Fibroblast of lung (primary cell): Measurements from ENCODE around the gene ACD. TPM values are rescaled to one million over a fixed set of nuclear protein-coding genes. Genes with fewer than 3 reads are reported as not detected.

ENCODE experiments used
- DNase-seq, 2 donors: peaks; one replicate each; pipeline versions ENCODE4 v3.0.0 to v3.0.0-alpha.2; 2010; ENCODE audit warnings: low read depth in 2 of 2
- H2AFZ ChIP-seq: 2 replicates; pipeline ENCODE4 v1.5.1; 2012; ENCODE audit warnings: low read length, control low read depth, inconsistent platforms
- H3K27ac ChIP-seq: 2 replicates; pipeline ENCODE4 v1.5.1; 2011; ENCODE audit warnings: low read length, control low read depth; ENCODE audit not compliant: insufficient read depth
- H3K27me3 ChIP-seq: 2 replicates; pipeline ENCODE4 v1.5.1; 2011; ENCODE audit warnings: mild to moderate bottlenecking, low read length; ENCODE audit not compliant: control insufficient read depth, insufficient read depth
- H3K36me3 ChIP-seq: 2 replicates; pipeline ENCODE4 v1.5.1; 2011; ENCODE audit warnings: low read length; ENCODE audit not compliant: control insufficient read depth, insufficient read depth
- H3K4me1 ChIP-seq: 2 replicates; pipeline ENCODE4 v1.5.1; 2011; ENCODE audit warnings: low read length; ENCODE audit not compliant: control insufficient read depth, insufficient read depth; ENCODE audit errors: extremely low read depth
- H3K4me2 ChIP-seq: 2 replicates; pipeline ENCODE4 v1.5.1; 2011; ENCODE audit warnings: low read length, control low read depth; ENCODE audit not compliant: insufficient read depth; ENCODE audit errors: extremely low read depth
- H3K4me3 ChIP-seq, 4 experiments: fragments of 200-600 bp in 1 of 4; sonication (generic) in 1 of 4; replicated peaks in 1 of 4; 2 replicates each; pipeline ENCODE4 v1.5.1; 2011 to 2016; ENCODE audit warnings: low read length in 4 of 4, low read depth in 3 of 4, mild to moderate bottlenecking in 3 of 4, control low read depth in 2 of 4, inconsistent platforms in 1 of 4, mixed read lengths in 1 of 4; ENCODE audit not compliant: insufficient read depth in 1 of 4; ENCODE audit errors: control extremely low read depth in 1 of 4
- H3K79me2 ChIP-seq: 2 replicates; pipeline ENCODE4 v1.5.1; 2012; ENCODE audit warnings: mild to moderate bottlenecking, low read length, inconsistent platforms; ENCODE audit not compliant: control insufficient read depth, insufficient read depth
- H3K9ac ChIP-seq: 2 replicates; pipeline ENCODE4 v1.5.1; 2011; ENCODE audit warnings: mild to moderate bottlenecking, low read length, control low read depth; ENCODE audit not compliant: insufficient read depth
- H3K9me3 ChIP-seq: 2 replicates; pipeline ENCODE4 v1.5.1; 2012; ENCODE audit warnings: low read depth, low read length; ENCODE audit not compliant: control insufficient read depth, insufficient read depth
- H4K20me1 ChIP-seq: 2 replicates; pipeline ENCODE4 v1.5.1; 2011; ENCODE audit warnings: low read length; ENCODE audit not compliant: control insufficient read depth, insufficient read depth; ENCODE audit errors: extremely low read depth
- EZH2 ChIP-seq: IDR thresholded peaks from 2 replicates; pipeline ENCODE4 v1.5.1; 2012; ENCODE audit warnings: low read length, control low read depth, mild to moderate bottlenecking; ENCODE audit errors: missing control alignments
- polyA plus RNA-seq, 2 donors: library from polyadenylated mRNA; depleted of rRNA in 1 of 2; stranded (reverse) in 1 of 2; unstranded in 1 of 2; fragments of >200 nt; gene quantifications; 2 replicates each; pipeline ENCODE4 v1.2.1, GENCODE V29; 2011 to 2012; ENCODE audit warnings: missing spikeins in 1 of 2
- total RNA-seq: library from RNA; depleted of rRNA; stranded (reverse); fragments of >200 nt; gene quantifications from 2 replicates; pipeline ENCODE4 v1.2.1, GENCODE V29; 2014
- TF ChIP-seq, protein P1 (sequence below), 2 donors: IDR thresholded peaks in 1 of 2; conservative IDR thresholded peaks in 1 of 2; 1 replicate in 1 of 2; 2 replicates in 1 of 2; pipeline ENCODE4 v1.5.1; 2011 to 2012; ENCODE audit warnings: low read length in 2 of 2, control low read depth in 1 of 2, inconsistent platforms in 1 of 2, low read depth in 1 of 2, mild to moderate bottlenecking in 1 of 2

Gene ACD
- total and polyA plus RNA-seq, 2 donors (not counting 1 experiment from before 2014, with no cell fraction given) = 7.9 to 9.2 TPM

DNA sequence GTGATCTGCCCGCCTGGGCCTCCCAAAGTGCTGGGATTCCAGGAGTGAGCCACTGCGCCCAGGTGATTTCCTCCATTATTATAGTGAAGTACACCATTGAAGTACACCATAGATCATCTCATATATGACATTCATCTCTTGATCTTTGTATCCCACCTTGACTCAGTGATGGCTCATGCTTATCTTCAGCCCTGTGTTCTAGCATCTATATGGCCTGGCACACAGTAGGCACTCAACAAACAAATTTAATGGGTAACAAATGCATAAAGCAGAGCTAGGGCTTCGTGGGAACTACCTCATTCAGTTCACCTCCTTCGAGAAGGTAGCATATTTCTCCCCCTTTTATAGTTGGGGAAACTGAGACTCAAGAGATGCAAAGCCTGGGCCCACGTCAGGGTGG lies 5.5 kb upstream of the ACD start:
- peaks cover 2% of the 10 kb centered on the region for H3K36me3 ChIP-seq
- TF ChIP-seq, protein P1, sequence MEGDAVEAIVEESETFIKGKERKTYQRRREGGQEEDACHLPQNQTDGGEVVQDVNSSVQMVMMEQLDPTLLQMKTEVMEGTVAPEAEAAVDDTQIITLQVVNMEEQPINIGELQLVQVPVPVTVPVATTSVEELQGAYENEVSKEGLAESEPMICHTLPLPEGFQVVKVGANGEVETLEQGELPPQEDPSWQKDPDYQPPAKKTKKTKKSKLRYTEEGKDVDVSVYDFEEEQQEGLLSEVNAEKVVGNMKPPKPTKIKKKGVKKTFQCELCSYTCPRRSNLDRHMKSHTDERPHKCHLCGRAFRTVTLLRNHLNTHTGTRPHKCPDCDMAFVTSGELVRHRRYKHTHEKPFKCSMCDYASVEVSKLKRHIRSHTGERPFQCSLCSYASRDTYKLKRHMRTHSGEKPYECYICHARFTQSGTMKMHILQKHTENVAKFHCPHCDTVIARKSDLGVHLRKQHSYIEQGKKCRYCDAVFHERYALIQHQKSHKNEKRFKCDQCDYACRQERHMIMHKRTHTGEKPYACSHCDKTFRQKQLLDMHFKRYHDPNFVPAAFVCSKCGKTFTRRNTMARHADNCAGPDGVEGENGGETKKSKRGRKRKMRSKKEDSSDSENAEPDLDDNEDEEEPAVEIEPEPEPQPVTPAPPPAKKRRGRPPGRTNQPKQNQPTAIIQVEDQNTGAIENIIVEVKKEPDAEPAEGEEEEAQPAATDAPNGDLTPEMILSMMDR (conservative IDR thresholded peaks at IDR 0.05 in 1 of 2, IDR thresholded peaks at IDR 0.05 in 1 of 2; ENCODE audit: low read depth in 1 of 2, low read length in 2 of 2) = no peak
- no peak for TF ChIP-seq EZH2
- peak overlapping the region; percentile 82 for H3K4me2 ChIP-seq
- peak overlapping the region; percentile 36 to 72 (median 54) for H3K4me3 ChIP-seq
- no peaks in the 10 kb centered on the region for H3K9me3 ChIP-seq
- no peaks in the 10 kb centered on the region for H3K27me3 ChIP-seq
- H4K20me1 ChIP-seq = no peaks in the 10 kb centered on the region
- H3K79me2 ChIP-seq = no peaks in the 10 kb centered on the region
- no peak overlapping the region for H3K9ac ChIP-seq
- no peak for DNase-seq
- H3K4me1 ChIP-seq = peaks cover 17% of the 10 kb centered on the region
- peak overlapping the region; percentile 53 for H2AFZ ChIP-seq
- peak overlapping the region; percentile 78 for H3K27ac ChIP-seq

DNA sequence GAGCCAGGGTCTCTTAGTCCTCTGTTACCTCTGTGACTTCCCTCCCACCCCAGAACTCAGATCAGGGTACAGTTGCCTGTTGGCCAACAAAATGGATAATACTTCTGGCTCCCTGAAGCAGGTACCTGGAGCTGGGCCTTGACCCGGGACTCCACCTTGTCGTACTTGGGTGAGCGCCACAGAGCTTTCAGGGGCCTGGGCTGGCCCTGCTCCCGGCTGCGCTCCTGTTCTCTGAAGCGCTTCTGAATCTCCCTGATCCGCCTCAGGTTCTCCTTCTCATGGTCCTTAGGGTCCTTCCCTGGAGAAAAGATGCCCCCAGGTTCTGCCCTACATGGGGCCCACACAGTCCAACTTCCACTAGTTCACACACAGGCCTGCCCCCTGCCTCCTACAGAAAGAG lies 4.8 kb upstream of the ACD start:
- no peaks in the 10 kb centered on the region for H3K27me3 ChIP-seq
- H3K9ac ChIP-seq = no peak overlapping the region
- no peak for TF ChIP-seq EZH2
- TF ChIP-seq, protein P1 (conservative IDR thresholded peaks at IDR 0.05 in 1 of 2, IDR thresholded peaks at IDR 0.05 in 1 of 2; ENCODE audit: low read depth in 1 of 2, low read length in 2 of 2) = no peak
- no peak overlapping the region for H2AFZ ChIP-seq
- H3K4me3 ChIP-seq = no peak overlapping the region
- H3K4me2 ChIP-seq = no peak overlapping the region
- DNase-seq = no peak
- no peaks in the 10 kb centered on the region for H3K9me3 ChIP-seq
- no peaks in the 10 kb centered on the region for H4K20me1 ChIP-seq
- no peak overlapping the region for H3K27ac ChIP-seq
- no peaks in the 10 kb centered on the region for H3K79me2 ChIP-seq
- H3K36me3 ChIP-seq = peaks cover 2% of the 10 kb centered on the region
- H3K4me1 ChIP-seq = peaks cover 17% of the 10 kb centered on the region

DNA sequence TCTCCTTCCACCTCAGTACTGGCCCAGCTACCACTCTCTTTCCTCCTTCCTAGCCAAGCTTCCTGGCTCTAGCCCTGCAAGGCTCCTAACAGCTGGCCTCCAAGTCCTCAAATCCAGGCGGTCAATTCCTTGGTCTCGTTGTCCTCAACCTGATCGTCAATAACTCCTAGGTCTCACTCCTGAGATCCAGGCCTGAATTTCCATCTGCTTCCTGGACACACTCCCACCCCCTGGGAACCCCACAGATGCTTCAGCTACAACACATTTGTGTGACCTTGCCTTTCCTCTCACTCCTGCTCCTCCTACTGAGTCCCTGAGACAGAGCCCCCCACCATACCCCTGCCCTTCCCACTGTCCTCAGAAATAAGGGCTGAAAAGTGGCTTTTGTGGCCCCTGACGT lies 4.2 kb upstream of the ACD start:
- Histone ChIP-seq H3K27ac (no peak overlapping the region), H2AFZ (no peak overlapping the region), H3K9me3 (no peaks in the 10 kb centered on the region), H3K4me3 (no peak overlapping the region), H3K27me3 (no peaks in the 10 kb centered on the region), H3K4me1 (peaks cover 19% of the 10 kb centered on the region), H3K36me3 (peaks cover 2% of the 10 kb centered on the region), H3K9ac (no peak overlapping the region), H3K79me2 (no peaks in the 10 kb centered on the region), H3K4me2 (no peak overlapping the region), H4K20me1 (no peaks in the 10 kb centered on the region)
- TF ChIP-seq, protein P1 (conservative IDR thresholded peaks at IDR 0.05 in 1 of 2, IDR thresholded peaks at IDR 0.05 in 1 of 2; ENCODE audit: low read depth in 1 of 2, low read length in 2 of 2) = no peak
- no peak for TF ChIP-seq EZH2
- no peak for DNase-seq
